NCI-H2196 treated with DMSO at 0.1 percent for 48 hours (cell line): ENCODE results near the gene HEY2.
"Not testable (repeated sequence)": the region's sequence is repeated elsewhere in the genome, so short reads cannot be mapped to it uniquely, and the experiment has no call there.

ENCODE experiments used
- DNase-seq: peaks from one replicate; lab custom pipeline; 2025; ENCODE audit not compliant: unreplicated experiment; lab: John Stamatoyannopoulos, UW

The HEY2 gene

DNA sequence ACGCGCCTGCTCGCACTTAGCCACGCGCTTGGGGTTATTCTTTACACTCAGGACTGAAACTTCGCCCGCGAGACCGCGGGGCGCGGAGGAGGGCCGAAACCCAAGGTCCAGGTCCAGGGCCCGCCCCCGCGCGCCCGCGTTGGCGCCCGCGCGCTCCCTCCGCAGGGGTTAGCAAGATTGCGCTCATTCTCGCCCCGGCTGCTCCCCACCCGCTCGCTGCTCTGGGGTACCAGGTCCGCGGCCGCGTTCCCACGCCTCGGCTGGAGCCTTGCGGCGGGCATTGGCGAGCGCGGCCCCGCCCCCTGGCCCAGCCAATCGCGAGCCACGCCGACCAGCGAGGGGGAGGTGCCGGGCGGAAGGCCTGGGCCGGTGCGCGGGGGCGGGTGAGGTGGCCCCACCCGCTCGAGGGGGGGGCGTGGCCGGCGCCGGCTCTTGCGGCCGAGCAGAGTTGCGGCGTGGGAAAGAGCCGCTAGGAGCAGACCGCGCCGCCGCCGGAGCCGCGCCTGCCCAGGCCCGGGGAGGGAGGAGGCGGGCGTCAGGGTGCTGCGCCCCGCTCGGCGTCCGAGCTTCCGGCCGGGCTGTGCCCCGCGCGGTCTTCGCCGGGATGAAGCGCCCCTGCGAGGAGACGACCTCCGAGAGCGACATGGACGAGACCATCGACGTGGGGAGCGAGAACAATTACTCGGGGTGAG, at the start of gene HEY2:
TSS of gene HEY2 (plus strand) at position 460 of the 692 bp plus-strand sequence. CDS start at position 605, 145 bp downstream.
- DNase-seq = peak; percentile 94

DNA sequence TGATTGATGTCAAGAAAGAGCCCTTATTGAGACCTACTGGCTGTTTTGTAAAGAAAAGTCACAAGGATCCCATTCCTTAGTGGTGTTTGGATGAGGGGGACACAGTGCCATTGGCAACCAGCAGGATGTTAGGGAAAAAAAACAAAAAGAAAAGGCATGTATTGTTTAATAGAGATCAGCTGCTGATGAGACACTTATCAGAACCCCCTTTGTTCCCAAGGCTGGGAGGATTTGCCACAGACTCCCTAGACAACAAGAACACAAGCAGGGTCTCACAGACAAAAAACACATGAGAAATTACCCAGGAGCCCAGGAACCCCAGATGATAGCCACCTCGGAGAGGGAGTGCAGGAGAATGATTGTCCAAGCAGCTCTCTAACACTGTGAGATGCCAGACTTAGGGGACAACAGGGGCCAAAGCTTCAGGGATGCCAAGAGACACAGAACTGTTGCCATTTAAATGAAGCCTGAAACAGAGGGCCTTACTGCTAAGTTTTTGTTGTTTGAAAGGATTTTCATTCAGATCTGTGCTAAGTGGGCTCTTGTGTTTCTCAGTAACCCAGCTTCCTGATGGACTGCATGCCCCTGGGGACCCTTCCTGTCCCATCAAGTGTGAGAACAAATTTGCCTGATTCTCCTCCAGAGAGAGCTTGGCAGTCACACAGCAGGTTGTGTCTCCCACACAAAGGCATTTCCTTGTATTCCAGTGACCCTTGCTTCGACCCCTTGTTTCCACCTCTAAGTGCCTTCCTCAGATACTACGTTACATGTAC, 48.7 kb upstream of the HEY2 start:
- DNase-seq = no peak

DNA sequence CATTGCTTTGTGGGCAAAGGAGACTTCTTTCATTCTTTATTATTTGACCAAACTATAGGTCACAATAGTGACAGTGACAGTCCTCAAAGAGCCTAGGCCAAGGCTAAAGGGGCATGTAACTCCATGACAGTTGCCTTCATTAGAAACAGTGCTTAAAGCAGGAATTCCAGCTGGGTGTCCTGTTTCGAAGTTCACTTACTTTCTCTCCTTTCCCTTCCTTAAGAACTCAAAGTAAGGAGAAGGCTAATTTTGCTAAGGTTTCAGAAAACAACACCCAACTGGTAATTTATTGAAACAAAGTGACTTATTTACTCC, 48.1 kb upstream of the HEY2 start:
- DNase-seq = no peak

DNA sequence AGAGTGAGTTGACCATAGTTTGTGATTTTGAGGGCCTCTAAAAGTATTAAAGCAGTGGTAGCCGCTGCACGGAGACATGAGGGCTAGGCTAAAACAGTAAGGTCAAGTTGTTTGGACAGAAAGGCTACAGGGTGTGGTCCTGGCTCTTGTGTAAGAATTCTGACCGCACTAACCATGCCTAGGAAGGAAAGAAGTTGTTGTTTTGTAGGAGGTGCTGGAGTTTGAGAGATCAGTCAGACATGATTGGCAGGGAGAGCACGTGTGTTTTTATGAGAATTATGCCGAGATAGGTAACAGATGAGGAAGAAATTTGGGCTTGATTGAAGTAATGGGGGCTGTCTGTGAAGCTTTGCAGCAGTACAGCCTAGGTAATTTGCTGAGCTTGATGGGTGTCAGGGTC, 45.5 kb upstream of the HEY2 start:
- DNase-seq = not testable (repeated sequence)

DNA sequence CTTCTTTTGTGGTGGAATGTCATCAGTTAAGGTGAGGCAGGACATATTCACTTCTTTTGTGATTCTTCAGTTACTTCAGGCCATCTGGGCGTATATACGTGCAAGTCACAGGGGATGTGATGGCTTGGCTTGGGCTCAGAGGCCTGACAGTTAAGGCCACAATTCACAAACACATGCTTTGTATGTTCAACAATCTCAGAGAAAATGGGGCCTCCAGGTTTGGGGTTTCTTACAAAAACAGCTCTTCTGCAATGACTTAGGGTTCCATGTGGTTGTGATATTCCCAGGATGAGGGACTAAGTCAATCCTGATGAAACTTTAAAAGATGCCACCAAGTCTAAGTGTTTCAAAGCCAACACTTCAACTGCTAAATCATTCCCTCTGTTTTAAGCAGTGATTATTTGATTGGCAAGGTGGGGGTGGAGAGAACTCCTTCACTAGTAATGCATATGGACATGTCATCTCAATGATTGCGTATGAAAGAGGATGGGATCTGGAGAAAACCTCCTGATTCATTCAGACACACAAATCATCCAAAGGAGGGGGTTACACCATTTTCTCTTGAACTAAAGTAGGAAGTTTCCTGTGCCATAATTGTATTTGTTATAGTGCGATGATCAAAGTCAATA, 41.7 kb upstream of the HEY2 start:
- DNase-seq = no peak

DNA sequence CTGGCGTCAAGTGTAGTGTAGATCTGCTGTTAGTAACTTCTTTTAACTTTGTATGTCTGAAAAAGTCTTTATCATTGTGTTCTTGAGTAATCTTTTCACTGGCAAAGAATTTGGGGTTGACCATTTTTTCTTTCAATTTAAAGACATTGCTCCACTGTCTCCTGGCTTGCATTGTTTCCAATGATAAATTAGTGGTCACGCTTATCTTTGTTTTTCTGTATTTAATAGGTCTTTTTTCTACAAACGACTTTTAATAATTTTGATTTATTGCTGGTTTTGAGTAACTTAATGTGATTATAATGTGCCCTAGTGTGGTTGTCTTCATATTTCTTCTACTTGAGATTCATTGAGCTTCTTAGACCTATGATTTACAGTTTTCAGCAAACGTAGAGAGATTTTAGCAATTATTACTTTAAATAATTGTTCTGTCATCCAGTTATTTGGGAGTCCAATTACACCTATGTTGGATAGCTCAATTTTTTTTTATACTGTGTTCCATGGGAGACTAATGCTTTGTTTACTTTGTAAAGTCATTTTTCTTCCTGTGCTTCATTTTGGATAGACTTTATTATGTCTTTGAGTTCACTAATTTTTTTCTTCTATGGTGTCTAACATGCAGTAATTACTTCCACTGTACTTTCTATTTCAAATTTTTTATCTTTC, 38.3 kb upstream of the HEY2 start:
- DNase-seq = no peak

DNA sequence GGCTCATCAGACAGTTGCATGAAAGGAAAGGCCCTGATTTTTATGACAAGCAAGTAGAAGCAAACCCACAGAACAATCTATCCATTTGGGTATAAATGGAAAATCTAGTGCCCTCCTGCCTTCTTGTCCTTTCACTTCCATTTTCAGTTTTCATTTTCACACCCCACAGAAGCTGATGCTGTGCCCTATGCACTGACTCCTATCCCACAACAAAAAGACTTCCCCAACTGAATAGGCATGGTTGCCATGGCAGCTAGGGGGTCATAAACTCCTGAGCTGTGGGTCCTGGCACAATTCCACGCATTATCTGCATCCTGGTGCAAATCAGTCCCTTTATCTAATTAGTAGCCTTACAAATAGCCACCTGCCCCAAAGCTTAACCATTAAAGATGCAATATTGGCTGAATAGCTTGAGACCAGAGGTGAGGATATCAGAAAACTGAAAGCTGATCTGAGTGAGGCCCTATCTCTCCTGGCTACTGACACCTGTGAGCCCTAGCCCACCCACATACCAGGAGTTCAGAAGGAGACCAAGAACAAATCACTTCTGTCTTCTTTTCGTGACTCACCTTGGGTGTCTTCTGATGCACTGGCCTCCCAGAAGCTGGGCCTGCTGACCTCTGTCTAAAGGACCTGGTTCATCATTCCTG, 34.9 kb upstream of the HEY2 start:
- DNase-seq = no peak

DNA sequence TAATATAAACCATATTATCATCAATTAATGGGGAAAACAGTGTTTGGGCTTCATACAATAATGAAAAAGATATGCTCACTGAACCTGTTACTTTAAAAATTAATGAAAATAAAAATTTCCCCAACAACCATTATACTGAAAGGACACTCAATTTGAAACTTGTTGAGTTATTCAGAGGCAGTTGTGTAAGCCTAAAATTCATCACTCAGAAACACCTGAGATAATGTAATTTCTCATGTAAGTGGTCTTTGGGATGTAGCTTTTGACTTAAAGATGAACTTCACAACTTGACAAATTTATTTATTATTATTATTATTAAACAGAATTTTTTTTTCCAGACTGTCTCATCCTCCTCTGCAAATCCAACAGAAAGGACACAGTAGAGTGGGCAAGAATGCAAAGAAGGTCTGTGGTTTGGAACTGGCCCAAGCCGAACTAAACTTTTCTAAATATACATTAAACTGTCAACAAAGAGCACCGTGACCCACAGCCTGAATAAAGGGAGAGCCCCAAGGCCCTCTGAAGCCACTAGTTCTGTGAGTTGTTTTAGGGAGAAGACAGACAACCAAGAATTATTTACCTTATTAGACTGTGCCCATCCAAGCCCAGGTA, 32.2 kb upstream of the HEY2 start:
- DNase-seq = no peak

DNA sequence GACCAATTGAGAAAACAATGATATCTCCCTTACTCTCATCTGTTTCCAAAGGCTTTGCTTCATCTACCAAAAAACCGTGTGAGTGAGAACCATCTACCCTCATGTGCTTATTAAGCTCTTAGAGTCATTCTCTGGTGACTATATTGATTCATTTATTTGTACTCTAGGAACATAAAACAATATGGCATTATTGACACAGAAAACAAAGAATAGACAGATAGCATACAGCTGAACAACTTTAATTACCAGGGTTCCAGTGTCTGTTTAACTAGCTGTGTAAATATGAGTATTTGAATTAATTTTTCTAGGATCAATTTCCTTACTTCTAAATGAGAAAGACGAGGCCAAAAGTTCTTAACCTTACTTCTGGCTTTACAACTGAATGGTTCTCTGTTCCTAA, 31.3 kb upstream of the HEY2 start:
- no peak for DNase-seq

DNA sequence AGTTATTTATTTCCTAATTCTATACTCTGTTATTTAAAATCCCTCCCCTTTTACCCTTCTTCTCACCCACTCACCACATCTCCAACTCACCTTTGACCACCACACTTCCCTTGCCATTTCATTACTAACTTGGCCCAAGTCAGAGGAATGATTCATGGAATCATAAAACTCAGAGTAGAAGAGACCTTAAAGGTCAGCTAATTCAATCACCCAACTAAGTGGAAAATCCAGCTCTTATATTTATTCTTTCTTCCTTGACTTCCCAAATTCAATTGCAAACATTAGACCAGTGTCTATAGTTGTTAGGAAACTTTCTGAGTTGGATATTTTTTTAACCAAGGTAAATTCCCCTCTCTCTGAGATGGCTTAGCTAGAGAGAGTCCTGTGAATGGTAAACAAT, 26.5 kb upstream of the HEY2 start:
- DNase-seq = no peak

DNA sequence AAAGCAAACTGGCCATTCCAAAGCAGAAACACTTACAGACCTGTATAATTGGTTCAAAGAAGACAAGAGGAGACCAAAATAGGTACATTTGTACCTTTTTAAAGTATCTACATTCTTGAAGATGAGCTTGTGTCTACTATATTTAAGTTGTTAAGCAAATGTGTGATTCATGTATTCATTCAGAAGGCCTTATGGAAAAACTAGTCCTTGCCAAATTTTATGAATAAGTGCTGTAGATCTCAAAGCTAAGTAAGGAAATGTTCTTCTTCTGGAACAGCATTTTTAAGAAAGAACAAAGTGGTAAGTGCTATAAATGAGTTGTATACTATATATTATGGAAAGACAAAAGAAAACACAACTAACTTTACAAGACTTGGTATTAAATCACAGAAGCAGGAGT, 22.2 kb upstream of the HEY2 start:
- DNase-seq = no peak

DNA sequence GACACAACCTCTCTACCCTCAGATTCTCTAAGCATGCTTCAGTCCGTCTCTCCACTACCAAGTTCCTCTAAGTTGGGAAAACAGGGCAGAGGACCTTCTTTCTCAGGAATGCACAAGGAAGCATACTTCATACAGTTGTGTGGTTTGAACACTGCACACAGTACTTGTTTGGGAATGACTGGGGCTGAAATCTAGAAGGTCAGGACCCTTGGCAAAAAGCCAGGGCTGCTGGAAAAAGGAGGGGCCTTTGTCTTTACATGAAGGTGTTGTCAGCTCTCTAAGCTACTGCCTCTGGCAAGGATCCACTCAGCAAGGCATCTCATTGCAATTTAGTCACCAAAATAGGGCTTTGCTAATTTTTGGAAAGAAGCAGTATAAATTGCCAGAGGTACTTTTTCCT, 20.7 kb upstream of the HEY2 start:
- DNase-seq = no peak

DNA sequence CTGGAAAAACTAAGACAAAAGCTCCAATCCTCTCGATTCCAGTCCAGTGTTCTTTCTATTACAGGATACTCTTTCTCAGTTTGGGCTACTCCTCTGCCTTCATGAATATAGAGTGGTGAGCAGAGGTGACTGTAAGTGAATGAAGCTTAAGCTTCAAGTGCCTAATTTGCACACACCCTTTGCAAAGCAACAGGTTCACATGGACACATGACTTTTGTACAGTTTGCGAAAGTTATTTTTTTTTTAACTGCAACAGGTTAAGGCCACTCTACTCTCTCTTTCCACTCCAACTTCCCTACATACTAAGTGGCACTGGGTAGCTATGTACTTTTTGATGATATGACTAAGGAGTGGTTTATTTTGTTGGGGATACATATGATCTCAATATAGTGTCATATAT, 19.4 kb upstream of the HEY2 start:
- no peak for DNase-seq

DNA sequence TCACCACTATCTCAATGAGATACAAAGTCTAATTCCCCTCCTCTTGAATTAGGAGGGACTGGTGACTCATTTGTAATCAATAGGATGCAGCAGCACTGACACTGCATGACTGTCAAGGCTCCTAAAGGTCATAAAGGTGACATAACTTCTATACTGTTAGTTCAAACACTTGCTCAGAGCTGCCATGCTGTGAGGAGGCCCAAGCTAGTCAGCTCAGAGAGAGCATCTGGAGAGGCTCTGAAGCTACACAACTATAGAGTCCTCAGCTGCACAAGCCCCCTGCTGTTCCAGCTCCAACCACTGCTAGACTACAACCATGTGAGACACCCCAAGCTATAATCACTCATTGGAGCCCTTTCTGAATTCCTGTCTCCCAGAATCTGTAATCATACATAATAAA, 17.0 kb upstream of the HEY2 start:
- no peak for DNase-seq

DNA sequence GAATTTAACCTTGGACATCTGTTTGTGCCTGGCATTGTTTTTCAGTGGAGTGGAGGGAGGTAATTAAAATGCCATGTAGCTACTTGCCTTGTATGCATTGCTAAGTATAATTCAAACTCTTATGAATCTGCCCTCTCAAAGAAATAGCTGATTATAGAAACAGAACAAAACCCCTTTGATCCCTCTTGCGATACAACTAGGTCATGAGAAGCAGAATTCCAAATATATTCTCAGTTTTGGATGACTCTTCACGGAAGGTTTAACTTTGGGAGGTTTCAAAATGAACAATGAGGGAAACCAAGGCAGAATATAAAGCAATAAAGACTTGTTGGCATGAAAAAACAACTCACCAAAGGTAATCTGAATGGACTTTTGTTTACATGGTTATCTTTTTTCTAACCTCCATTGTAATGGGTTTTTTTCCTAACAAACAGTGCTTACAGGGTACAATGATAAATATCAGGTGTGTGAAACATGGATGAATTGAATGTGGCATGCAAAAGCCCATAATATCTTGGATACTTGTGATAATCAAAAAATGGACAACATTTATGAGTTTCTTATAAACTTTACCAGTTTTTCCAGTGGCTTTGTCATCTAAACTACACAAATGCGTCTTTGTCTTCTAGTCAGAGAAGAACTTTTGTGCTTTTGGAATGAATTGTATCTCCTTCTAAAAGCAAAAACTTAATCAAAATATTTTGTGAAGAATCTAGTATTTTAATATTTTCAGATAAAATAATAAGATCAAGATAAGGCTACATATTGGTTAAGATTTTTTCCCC, 15.7 kb upstream of the HEY2 start:
- no peak for DNase-seq

DNA sequence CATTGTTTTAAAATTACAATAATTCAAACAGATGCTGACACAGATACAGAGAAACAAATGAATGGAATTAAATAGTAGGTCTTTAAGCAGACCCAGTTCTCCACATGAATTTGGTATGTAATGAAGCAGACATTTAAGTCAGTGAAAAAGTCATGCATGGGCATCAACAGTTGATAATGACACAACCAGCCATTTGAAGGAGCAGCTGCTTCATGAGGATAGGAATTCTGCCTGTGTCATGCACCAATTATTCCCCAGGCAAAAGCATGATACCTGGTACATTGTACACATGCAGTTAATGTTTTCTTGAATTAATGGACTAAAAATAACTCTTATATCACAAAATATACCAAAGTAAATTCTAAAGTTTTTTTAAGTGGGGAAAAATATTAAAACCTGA, 11.2 kb upstream of the HEY2 start:
- no peak for DNase-seq

DNA sequence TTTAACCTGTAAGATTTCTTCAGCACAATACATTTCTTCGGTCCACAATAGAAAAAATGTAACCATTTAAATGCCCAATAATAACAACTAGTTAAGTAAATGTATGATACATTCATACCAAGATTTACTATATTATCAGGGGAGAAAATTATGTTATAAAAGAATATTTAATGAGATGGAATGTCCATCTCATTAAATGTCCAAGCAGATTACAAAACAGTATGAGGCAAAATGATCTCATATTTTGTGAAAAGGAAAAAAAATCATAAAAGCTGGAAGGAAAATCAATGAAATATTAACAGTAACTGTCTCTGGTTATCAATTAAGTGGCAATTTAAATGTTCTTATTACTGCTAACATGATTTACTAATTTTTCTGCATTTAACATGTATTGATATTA, 10.1 kb upstream of the HEY2 start:
- DNase-seq = no peak

DNA sequence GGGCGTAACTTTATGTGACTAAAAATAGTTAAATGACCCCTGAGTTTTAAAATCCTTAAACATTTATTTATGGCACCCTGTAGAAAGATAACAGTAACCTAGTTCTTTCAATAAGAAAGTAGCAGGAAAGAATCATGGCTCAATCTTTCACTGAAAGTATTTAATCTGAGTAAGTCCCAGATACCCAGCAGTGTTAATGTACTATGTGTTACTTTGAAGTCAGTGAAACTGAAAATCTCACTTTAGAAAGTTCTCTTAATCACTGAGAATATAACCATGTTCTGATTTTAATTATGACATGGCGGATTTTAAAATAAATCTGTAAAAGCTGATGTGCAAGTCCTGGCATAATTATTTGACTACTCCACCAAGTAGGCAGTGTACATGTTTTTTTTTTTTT, 8.1 kb upstream of the HEY2 start:
- no peak for DNase-seq

DNA sequence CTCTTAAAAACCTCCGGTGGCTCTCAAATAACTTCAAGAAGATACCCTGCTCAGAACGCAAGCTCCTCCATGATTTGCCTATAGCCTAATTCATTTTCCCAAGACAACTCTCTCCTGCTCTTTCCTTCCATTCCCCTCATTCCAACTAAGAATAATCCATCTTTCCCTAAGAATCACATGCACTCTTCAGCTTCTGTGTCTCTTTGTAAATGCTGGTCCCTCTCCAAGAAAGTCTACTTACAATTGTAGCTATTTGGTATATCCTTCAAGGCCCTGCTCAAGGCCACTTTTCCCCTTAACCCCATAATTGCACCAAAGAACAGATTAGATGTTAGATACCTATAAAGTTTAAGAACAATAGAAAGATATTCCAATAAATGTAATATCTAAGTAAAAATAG, 7.4 kb upstream of the HEY2 start:
- no peak for DNase-seq

DNA sequence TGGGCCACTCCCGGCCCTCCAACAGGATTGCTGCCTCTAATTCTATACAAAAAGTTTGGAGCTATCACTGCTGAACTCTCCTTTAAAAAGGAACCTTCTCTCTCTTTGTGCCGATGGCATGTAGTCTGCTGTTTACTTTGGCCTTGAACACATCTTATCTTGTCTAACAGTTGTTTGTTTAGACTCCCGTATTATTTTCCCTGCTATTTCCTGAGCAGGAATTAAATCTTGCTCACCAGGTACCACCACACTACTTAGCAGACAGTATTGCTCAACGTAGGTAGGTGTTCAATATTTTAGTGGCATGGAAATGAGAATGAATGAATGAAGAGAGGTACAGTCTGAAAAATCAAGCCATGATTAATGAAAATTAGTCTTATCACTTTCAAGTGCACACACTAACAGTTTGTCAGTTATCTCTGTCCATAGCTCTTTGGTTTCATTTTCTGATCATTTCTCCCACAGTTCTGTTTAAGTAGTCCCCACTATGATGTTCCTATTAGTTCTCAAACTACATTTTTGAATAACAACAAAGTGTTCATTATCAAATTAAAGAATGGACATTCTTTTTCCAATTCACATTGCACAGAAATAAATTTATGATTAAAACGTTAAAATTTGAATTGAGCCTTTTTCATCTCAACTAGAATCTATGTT, 6.8 kb upstream of the HEY2 start:
- peak; percentile 17 for DNase-seq
